A549 (cell line): ENCODE measurements around the gene JPT1. TPM values are rescaled to one million over a fixed set of nuclear protein-coding genes. Genes with fewer than 3 reads are reported as not detected.

Experiments used
- BHLHE40 ChIP-seq: IDR thresholded peaks from 2 replicates; pipeline ENCODE4 v1.6.1; 2012; ENCODE audit warnings: low read depth, low read length, inconsistent platforms
- CBX8 ChIP-seq: fragments of 200-600 bp; sonication (generic); IDR thresholded peaks from 2 replicates; pipeline ENCODE4 v1.6.1; 2016
- CEBPB ChIP-seq, 2 experiments: fragments of >200 bp in 1 of 2; sonication (Bioruptor Twin) in 1 of 2; formaldehyde crosslinking in 1 of 2; IDR thresholded peaks; 2 replicates each; pipeline ENCODE4 v1.6.1; 2012 to 2016
- CHD2 ChIP-seq: fragments of 150-350 bp; IDR thresholded peaks from 2 replicates; pipeline ENCODE4 v1.6.1; 2014; ENCODE audit warnings: low read length; ENCODE audit not compliant: partially characterized antibody
- EHMT2 ChIP-seq: fragments of 200-600 bp; sonication (generic); IDR thresholded peaks from 2 replicates; pipeline ENCODE4 v1.6.1; 2016; ENCODE audit warnings: antibody characterized with exemption, low read depth, mild to moderate bottlenecking, moderate library complexity
- EP300 ChIP-seq, 2 experiments: fragments of >200 bp; sonication (Bioruptor Twin); formaldehyde crosslinking; IDR thresholded peaks; 2 replicates in 1 of 2; 3 replicates in 1 of 2; pipeline ENCODE4 v1.6.1; 2016 to 2017
- ESRRA ChIP-seq: fragments of 150-350 bp; IDR thresholded peaks from 2 replicates; pipeline ENCODE4 v1.6.1; 2014; ENCODE audit warnings: mild to moderate bottlenecking, low read length, borderline replicate concordance
- HES2 ChIP-seq: fragments of >200 bp; sonication (Bioruptor Twin); formaldehyde crosslinking; IDR thresholded peaks from 2 replicates; pipeline ENCODE4 v1.6.1; 2016
- HEYL ChIP-seq: fragments of 250-450 bp; sonication (Bioruptor Pico); IDR thresholded peaks from 2 replicates; pipeline ENCODE4 v1.8.0; 2021; ENCODE audit warnings: mild to moderate bottlenecking, moderate library complexity
- HOXA7 ChIP-seq: fragments of 250-450 bp; sonication (Bioruptor Pico); IDR thresholded peaks from 2 replicates; pipeline ENCODE4 v1.5.0; 2020; ENCODE audit warnings: mild to moderate bottlenecking, moderate library complexity
- HOXB5 ChIP-seq: fragments of 250-450 bp; sonication (Bioruptor Pico); IDR thresholded peaks from 2 replicates; pipeline ENCODE4 v1.5.0; 2020; ENCODE audit warnings: mild to moderate bottlenecking, moderate library complexity
- JUN ChIP-seq, 2 experiments: fragments of >200 bp; sonication (Bioruptor Twin); formaldehyde crosslinking; IDR thresholded peaks; 2 replicates in 1 of 2; 3 replicates in 1 of 2; pipeline ENCODE4 v1.6.1; 2016 to 2017
- KDM1A ChIP-seq: fragments of 200-600 bp; sonication (generic); IDR thresholded peaks from 2 replicates; pipeline ENCODE4 v1.6.1; 2016; ENCODE audit warnings: low read depth, mild to moderate bottlenecking
- KDM5A ChIP-seq: fragments of 200-600 bp; sonication (generic); IDR thresholded peaks from 2 replicates; pipeline ENCODE4 v1.6.1; 2016; ENCODE audit warnings: antibody characterized with exemption, mild to moderate bottlenecking
- MAZ ChIP-seq: fragments of 150-350 bp; IDR thresholded peaks from 2 replicates; pipeline ENCODE4 v1.6.1; 2014; ENCODE audit warnings: antibody characterized with exemption, low read depth, low read length, borderline replicate concordance
- NFE2L2 ChIP-seq: fragments of 150-350 bp; conservative IDR thresholded peaks from 2 replicates; pipeline ENCODE4 v1.6.1; 2014; ENCODE audit warnings: low read length
- NPAS2 ChIP-seq: fragments of 250-450 bp; sonication (Bioruptor Pico); IDR thresholded peaks from 2 replicates; pipeline ENCODE4 v1.8.0; 2022; ENCODE audit warnings: mild to moderate bottlenecking, moderate library complexity, borderline replicate concordance
- NR3C1 ChIP-seq: fragments of >200 bp; sonication (Bioruptor Twin); formaldehyde crosslinking; IDR thresholded peaks from 3 replicates; pipeline ENCODE4 v1.6.1; 2017
- PBX3 ChIP-seq: IDR thresholded peaks from 2 replicates; pipeline ENCODE4 v1.6.1; 2012
- PHF8 ChIP-seq: fragments of 200-600 bp; sonication (generic); IDR thresholded peaks from 2 replicates; pipeline ENCODE4 v1.6.1; 2016; ENCODE audit warnings: low read depth, mild to moderate bottlenecking, antibody characterized with exemption, moderate library complexity, borderline replicate concordance
- RCOR1 ChIP-seq: fragments of 150-350 bp; IDR thresholded peaks from 2 replicates; pipeline ENCODE4 v1.6.1; 2014; ENCODE audit warnings: antibody characterized with exemption, low read length, low read depth
- RFX5 ChIP-seq: fragments of 450-650 bp; IDR thresholded peaks from 2 replicates; pipeline ENCODE4 v1.7.1; 2014; ENCODE audit warnings: antibody characterized with exemption, mild to moderate bottlenecking, moderate library complexity
- RNF2 ChIP-seq: fragments of 200-600 bp; sonication (generic); IDR thresholded peaks from 2 replicates; pipeline ENCODE4 v1.6.1; 2016; ENCODE audit warnings: low read depth, mild to moderate bottlenecking, antibody characterized with exemption, moderate library complexity, borderline replicate concordance
- SREBF2 ChIP-seq: fragments of 450-650 bp; IDR thresholded peaks from 2 replicates; pipeline ENCODE4 v1.6.1; 2014; ENCODE audit warnings: mild to moderate bottlenecking, moderate library complexity
- TFCP2L1 ChIP-seq: fragments of 250-450 bp; sonication (Bioruptor Pico); IDR thresholded peaks from 2 replicates; pipeline ENCODE4 v1.5.0; 2021; ENCODE audit warnings: mild to moderate bottlenecking
- TP53 ChIP-seq: fragments of 250-450 bp; sonication (Bioruptor Pico); IDR thresholded peaks from 2 replicates; pipeline ENCODE4 v1.5.0; 2021; ENCODE audit warnings: mild to moderate bottlenecking, moderate library complexity
- ZC3H11A ChIP-seq: fragments of 450-650 bp; IDR thresholded peaks from 2 replicates; pipeline ENCODE4 v1.6.1; 2014; ENCODE audit warnings: antibody characterized with exemption, mild to moderate bottlenecking
- ZSCAN20 ChIP-seq: fragments of 250-450 bp; sonication (Bioruptor Pico); IDR thresholded peaks from 2 replicates; pipeline ENCODE4 v1.8.0; 2022; ENCODE audit warnings: mild to moderate bottlenecking, moderate library complexity
- polyA plus RNA-seq, 4 experiments: library from polyadenylated mRNA; depleted of rRNA in 3 of 4; stranded (reverse); fragments of >200 nt; fragmentation: RNase III in 1 of 4; extraction: RNeasy Plus Mini Kit Qiagen cat#74134 plus additional on column Dnase treatment in 1 of 4; gene quantifications; 2 replicates in 3 of 4; 3 replicates in 1 of 4; pipeline ENCODE4 v1.2.3, GENCODE V29; 2011 to 2017
- TF ChIP-seq, protein P1 (sequence below): fragments of >200 bp; sonication (Bioruptor Twin); formaldehyde crosslinking; IDR thresholded peaks from 3 replicates; pipeline ENCODE4 v1.6.1; 2016
- TF ChIP-seq, protein P2 (sequence below): fragments of 150-350 bp; IDR thresholded peaks from 2 replicates; pipeline ENCODE4 v1.6.1; 2014; ENCODE audit warnings: low read depth, mild to moderate bottlenecking, low read length
- TF ChIP-seq, protein P3 (sequence below): IDR thresholded peaks from 2 replicates; pipeline ENCODE4 v1.6.1; 2012; ENCODE audit warnings: low read depth, borderline replicate concordance
- TF ChIP-seq, protein P4 (sequence below): fragments of 250-450 bp; sonication (Bioruptor Pico); IDR thresholded peaks from 2 replicates; pipeline ENCODE4 v1.5.0; 2021; ENCODE audit warnings: mild to moderate bottlenecking, moderate library complexity, borderline replicate concordance

JPT1 gene
- polyA plus RNA-seq, 2 of the 4 experiments (the other 2 are of a cell fraction), result 196 to 623 TPM

DNA sequence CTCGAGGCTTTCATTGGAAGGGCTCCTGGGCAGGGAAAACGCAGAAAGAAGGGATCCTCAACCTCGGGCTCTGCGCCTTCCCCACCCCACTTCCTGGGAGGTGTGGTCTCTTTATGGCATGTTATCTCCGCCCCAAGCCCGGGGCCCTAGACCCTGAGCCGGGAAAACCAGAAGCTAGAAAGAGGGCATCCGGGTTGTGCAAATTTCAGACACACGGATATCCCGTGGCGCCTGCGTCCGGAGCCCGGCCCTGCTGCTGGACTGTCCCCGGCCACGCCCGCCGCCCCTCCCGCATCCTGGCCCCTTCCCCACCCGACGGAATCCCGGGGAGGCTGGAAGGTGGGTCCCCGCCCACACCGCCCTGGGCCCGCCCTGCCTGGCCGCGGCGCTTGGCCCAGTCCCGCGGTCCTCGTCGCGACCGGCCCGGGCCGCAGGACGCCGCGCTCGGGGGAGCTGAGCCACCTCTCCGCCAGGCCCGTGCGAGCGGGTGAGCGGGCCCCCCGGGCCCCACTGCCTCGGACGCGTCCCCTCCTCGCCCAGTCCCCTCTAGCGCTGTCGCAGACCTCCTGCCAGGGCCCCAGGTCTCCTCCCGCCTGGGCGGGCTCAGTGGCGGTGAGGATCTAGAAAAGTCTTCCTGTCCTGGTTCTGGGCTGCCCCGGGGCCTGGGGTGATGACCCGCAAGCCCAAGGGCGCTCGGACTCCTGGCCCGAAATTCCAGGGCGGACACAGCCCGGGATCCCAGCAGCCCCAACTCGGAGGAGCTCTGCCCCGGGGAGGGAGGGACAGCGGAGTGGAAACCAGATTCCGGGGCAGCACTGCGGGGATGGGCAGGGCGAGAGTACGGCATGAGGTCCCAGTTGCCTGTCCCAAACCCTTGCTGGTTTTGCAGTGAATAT, 66.5 kb downstream of the JPT1 start, which contains the start of gene SLC16A5 (continued):
- peak; percentile 88; the same call in 1 of the 2 replicates for TF ChIP-seq MAZ
- TF ChIP-seq CEBPB (IDR thresholded peaks at IDR 0.05), result peak in 1 of 2 experiments; percentile 69; a peak in 2 of 4 replicates
- TF ChIP-seq PBX3, result no peak; the same call in 1 of the 2 replicates
- TF ChIP-seq, protein P1, sequence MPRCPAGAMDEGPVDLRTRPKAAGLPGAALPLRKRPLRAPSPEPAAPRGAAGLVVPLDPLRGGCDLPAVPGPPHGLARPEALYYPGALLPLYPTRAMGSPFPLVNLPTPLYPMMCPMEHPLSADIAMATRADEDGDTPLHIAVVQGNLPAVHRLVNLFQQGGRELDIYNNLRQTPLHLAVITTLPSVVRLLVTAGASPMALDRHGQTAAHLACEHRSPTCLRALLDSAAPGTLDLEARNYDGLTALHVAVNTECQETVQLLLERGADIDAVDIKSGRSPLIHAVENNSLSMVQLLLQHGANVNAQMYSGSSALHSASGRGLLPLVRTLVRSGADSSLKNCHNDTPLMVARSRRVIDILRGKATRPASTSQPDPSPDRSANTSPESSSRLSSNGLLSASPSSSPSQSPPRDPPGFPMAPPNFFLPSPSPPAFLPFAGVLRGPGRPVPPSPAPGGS, result peak; percentile 81; the same call in 2 of the 3 replicates
- no peak for TF ChIP-seq NPAS2
- TF ChIP-seq KDM5A, result no peak
- no peak for TF ChIP-seq ZSCAN20 (CRISPR knock-in tag)
- TF ChIP-seq JUN (IDR thresholded peaks at IDR 0.05), result peak; percentile 90 to 93
- no peak for TF ChIP-seq CHD2
- no peak for TF ChIP-seq EHMT2
- no peak for TF ChIP-seq CBX8
- TF ChIP-seq ESRRA, result no peak
- TF ChIP-seq, protein P2, sequence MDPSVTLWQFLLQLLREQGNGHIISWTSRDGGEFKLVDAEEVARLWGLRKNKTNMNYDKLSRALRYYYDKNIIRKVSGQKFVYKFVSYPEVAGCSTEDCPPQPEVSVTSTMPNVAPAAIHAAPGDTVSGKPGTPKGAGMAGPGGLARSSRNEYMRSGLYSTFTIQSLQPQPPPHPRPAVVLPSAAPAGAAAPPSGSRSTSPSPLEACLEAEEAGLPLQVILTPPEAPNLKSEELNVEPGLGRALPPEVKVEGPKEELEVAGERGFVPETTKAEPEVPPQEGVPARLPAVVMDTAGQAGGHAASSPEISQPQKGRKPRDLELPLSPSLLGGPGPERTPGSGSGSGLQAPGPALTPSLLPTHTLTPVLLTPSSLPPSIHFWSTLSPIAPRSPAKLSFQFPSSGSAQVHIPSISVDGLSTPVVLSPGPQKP, result no peak
- TF ChIP-seq HES2, result no peak
- TF ChIP-seq RNF2, result no peak
- peak; percentile 97 for TF ChIP-seq PHF8
- TF ChIP-seq RFX5, result no peak
- TF ChIP-seq EP300 (IDR thresholded peaks at IDR 0.05), result no peak
- TF ChIP-seq ZC3H11A, result no peak
- no peak for TF ChIP-seq NFE2L2
- TF ChIP-seq HEYL (CRISPR knock-in tag), result no peak
- no peak for TF ChIP-seq TFCP2L1
- TF ChIP-seq KDM1A, result no peak
- TF ChIP-seq SREBF2, result no peak
- TF ChIP-seq BHLHE40, result no peak
- TF ChIP-seq, protein P3, sequence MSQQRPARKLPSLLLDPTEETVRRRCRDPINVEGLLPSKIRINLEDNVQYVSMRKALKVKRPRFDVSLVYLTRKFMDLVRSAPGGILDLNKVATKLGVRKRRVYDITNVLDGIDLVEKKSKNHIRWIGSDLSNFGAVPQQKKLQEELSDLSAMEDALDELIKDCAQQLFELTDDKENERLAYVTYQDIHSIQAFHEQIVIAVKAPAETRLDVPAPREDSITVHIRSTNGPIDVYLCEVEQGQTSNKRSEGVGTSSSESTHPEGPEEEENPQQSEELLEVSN, result peak; percentile 46; the same call in 1 of the 2 replicates
- TF ChIP-seq RCOR1, result no peak
- TF ChIP-seq HOXB5, result no peak
- peak; percentile 18; the same call in 1 of the 2 replicates for TF ChIP-seq HOXA7 (CRISPR knock-in tag)
- TF ChIP-seq, protein P4, sequence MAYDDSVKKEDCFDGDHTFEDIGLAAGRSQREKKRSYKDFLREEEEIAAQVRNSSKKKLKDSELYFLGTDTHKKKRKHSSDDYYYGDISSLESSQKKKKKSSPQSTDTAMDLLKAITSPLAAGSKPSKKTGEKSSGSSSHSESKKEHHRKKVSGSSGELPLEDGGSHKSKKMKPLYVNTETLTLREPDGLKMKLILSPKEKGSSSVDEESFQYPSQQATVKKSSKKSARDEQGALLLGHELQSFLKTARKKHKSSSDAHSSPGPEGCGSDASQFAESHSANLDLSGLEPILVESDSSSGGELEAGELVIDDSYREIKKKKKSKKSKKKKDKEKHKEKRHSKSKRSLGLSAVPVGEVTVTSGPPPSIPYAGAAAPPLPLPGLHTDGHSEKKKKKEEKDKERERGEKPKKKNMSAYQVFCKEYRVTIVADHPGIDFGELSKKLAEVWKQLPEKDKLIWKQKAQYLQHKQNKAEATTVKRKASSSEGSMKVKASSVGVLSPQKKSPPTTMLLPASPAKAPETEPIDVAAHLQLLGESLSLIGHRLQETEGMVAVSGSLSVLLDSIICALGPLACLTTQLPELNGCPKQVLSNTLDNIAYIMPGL, result 0 out of 2 replicates have a peak, but pooled peaks have one; percentile 54
- TF ChIP-seq NR3C1, result no peak
- TF ChIP-seq TP53 (CRISPR knock-in tag), result peak; percentile 70; the same call in 1 of the 2 replicates
